ENCODE data around the gene RASSF3.

RASSF3 gene

GRCh38 chr12:64658892-64659481 is 48.7 kb downstream of the RASSF3 start:
- WGBS, 2 experiments (ENCODE audit: insufficient coverage in 2 of 2): 92 to 100% methylated on average over 3 of the region's 3 CpGs
- no peak overlapping the region for H3K4me3 ChIP-seq (ENCODE audit: extremely low read depth, insufficient read depth, low read length, poor library complexity, severe bottlenecking)
- H3K9me3 ChIP-seq (ENCODE audit: control insufficient read depth, low read length): no peaks in the 10 kb centered on the region
- no peaks in the 10 kb centered on the region for H3K4me1 ChIP-seq (ENCODE audit: control insufficient read depth, insufficient read depth, low read length, poor library complexity, severe bottlenecking)
- H3K36me3 ChIP-seq (ENCODE audit: control insufficient read depth, insufficient read depth, low read length): no peaks in the 10 kb centered on the region
- H3K27ac ChIP-seq (ENCODE audit: low read depth, low read length, severe bottlenecking): no peak overlapping the region

GRCh38 chr12:64660237-64661018 is 50.1 kb downstream of the RASSF3 start:
- Histone ChIP-seq H3K36me3 (ENCODE audit: control insufficient read depth, insufficient read depth, low read length) (no peaks in the 10 kb centered on the region), H3K9me3 (ENCODE audit: control insufficient read depth, low read length) (no peaks in the 10 kb centered on the region), H3K4me3 (ENCODE audit: extremely low read depth, insufficient read depth, low read length, poor library complexity, severe bottlenecking) (no peak overlapping the region), H3K27ac (ENCODE audit: low read depth, low read length, severe bottlenecking) (no peak overlapping the region), H3K4me1 (ENCODE audit: control insufficient read depth, insufficient read depth, low read length, poor library complexity, severe bottlenecking) (peaks cover under 1% of the 10 kb centered on the region)
- WGBS, 2 experiments (ENCODE audit: insufficient coverage in 2 of 2): 88 to 100% methylated on average over 1 to 4 of the region's 6 CpGs

GRCh38 chr12:64663015-64663414 is 52.7 kb downstream of the RASSF3 start:
- Histone ChIP-seq H3K27ac (ENCODE audit: low read depth, low read length, severe bottlenecking) (no peak overlapping the region), H3K4me1 (ENCODE audit: control insufficient read depth, insufficient read depth, low read length, poor library complexity, severe bottlenecking) (peaks cover 16% of the 10 kb centered on the region), H3K36me3 (ENCODE audit: control insufficient read depth, insufficient read depth, low read length) (no peaks in the 10 kb centered on the region), H3K4me3 (ENCODE audit: extremely low read depth, insufficient read depth, low read length, poor library complexity, severe bottlenecking) (no peak overlapping the region), H3K9me3 (ENCODE audit: control insufficient read depth, low read length) (no peaks in the 10 kb centered on the region)
- WGBS, 2 experiments (ENCODE audit: insufficient coverage in 2 of 2): 100% methylated on average over 2 of the region's 5 CpGs; no CpG with 5 or more reads in 1 of the 2 experiments

GRCh38 chr12:64665514-64665913 is 55.2 kb downstream of the RASSF3 start:
- Histone ChIP-seq H3K4me3 (ENCODE audit: extremely low read depth, insufficient read depth, low read length, poor library complexity, severe bottlenecking) (no peak overlapping the region), H3K9me3 (ENCODE audit: control insufficient read depth, low read length) (no peaks in the 10 kb centered on the region), H3K4me1 (ENCODE audit: control insufficient read depth, insufficient read depth, low read length, poor library complexity, severe bottlenecking) (peaks cover 34% of the 10 kb centered on the region), H3K36me3 (ENCODE audit: control insufficient read depth, insufficient read depth, low read length) (no peaks in the 10 kb centered on the region), H3K27ac (ENCODE audit: low read depth, low read length, severe bottlenecking) (no peak overlapping the region)
- 80 to 86% methylated on average over 3 of the region's 4 CpGs for WGBS, 2 experiments (ENCODE audit: insufficient coverage in 2 of 2)

GRCh38 chr12:64666054-64666914 is 56.0 kb downstream of the RASSF3 start:
- 94% methylated on average over 2 of the region's 3 CpGs; no CpG with 5 or more reads in 1 of the 2 experiments for WGBS, 2 experiments (ENCODE audit: insufficient coverage in 2 of 2)
- no peak overlapping the region for H3K4me3 ChIP-seq (ENCODE audit: extremely low read depth, insufficient read depth, low read length, poor library complexity, severe bottlenecking)
- H3K27ac ChIP-seq (ENCODE audit: low read depth, low read length, severe bottlenecking): no peak overlapping the region
- no peaks in the 10 kb centered on the region for H3K9me3 ChIP-seq (ENCODE audit: control insufficient read depth, low read length)
- no peaks in the 10 kb centered on the region for H3K36me3 ChIP-seq (ENCODE audit: control insufficient read depth, insufficient read depth, low read length)
- peaks cover 42% of the 10 kb centered on the region for H3K4me1 ChIP-seq (ENCODE audit: control insufficient read depth, insufficient read depth, low read length, poor library complexity, severe bottlenecking)

- Histone ChIP-seq H3K4me3 (ENCODE audit: extremely low read depth, insufficient read depth, low read length, poor library complexity, severe bottlenecking) (no peak overlapping the region), H3K4me1 (ENCODE audit: control insufficient read depth, insufficient read depth, low read length, poor library complexity, severe bottlenecking) (peaks cover 55% of the 10 kb centered on the region), H3K9me3 (ENCODE audit: control insufficient read depth, low read length) (no peaks in the 10 kb centered on the region), H3K27ac (ENCODE audit: low read depth, low read length, severe bottlenecking) (no peak overlapping the region), H3K36me3 (ENCODE audit: control insufficient read depth, insufficient read depth, low read length) (no peaks in the 10 kb centered on the region)
- 92% methylated on average over 2 of the region's 2 CpGs; no CpG with 5 or more reads in 1 of the 2 experiments for WGBS, 2 experiments (ENCODE audit: insufficient coverage in 2 of 2)
These were observed 57.5 kb downstream of the RASSF3 start for GRCh38 chr12:64667793-64668192.

- WGBS, 2 experiments (ENCODE audit: insufficient coverage in 2 of 2): 23 to 31% methylated on average over 5 to 7 of the region's 10 CpGs
- H3K4me3 ChIP-seq (ENCODE audit: extremely low read depth, insufficient read depth, low read length, poor library complexity, severe bottlenecking): no peak overlapping the region
- H3K27ac ChIP-seq (ENCODE audit: low read depth, low read length, severe bottlenecking): peak overlapping the region; percentile 69
- H3K36me3 ChIP-seq (ENCODE audit: control insufficient read depth, insufficient read depth, low read length): no peaks in the 10 kb centered on the region
- H3K9me3 ChIP-seq (ENCODE audit: control insufficient read depth, low read length): no peaks in the 10 kb centered on the region
- peaks cover 71% of the 10 kb centered on the region for H3K4me1 ChIP-seq (ENCODE audit: control insufficient read depth, insufficient read depth, low read length, poor library complexity, severe bottlenecking)
These were observed 59.1 kb downstream of the RASSF3 start for GRCh38 chr12:64669270-64669842.

GRCh38 chr12:64670019-64670418 is 59.7 kb downstream of the RASSF3 start:
- WGBS, 2 experiments (ENCODE audit: insufficient coverage in 2 of 2): 80 to 84% methylated on average over 1 to 4 of the region's 4 CpGs
- Histone ChIP-seq H3K9me3 (ENCODE audit: control insufficient read depth, low read length) (no peaks in the 10 kb centered on the region), H3K36me3 (ENCODE audit: control insufficient read depth, insufficient read depth, low read length) (no peaks in the 10 kb centered on the region), H3K27ac (ENCODE audit: low read depth, low read length, severe bottlenecking) (peak overlapping the region; percentile 69), H3K4me1 (ENCODE audit: control insufficient read depth, insufficient read depth, low read length, poor library complexity, severe bottlenecking) (peaks cover 74% of the 10 kb centered on the region), H3K4me3 (ENCODE audit: extremely low read depth, insufficient read depth, low read length, poor library complexity, severe bottlenecking) (no peak overlapping the region)

- H3K4me1 ChIP-seq (ENCODE audit: control insufficient read depth, insufficient read depth, low read length, poor library complexity, severe bottlenecking): peaks cover 74% of the 10 kb centered on the region
- WGBS, 2 experiments (ENCODE audit: insufficient coverage in 2 of 2): 72% methylated on average over 5 of the region's 8 CpGs; no CpG with 5 or more reads in 1 of the 2 experiments
- no peak overlapping the region for H3K4me3 ChIP-seq (ENCODE audit: extremely low read depth, insufficient read depth, low read length, poor library complexity, severe bottlenecking)
- H3K36me3 ChIP-seq (ENCODE audit: control insufficient read depth, insufficient read depth, low read length): no peaks in the 10 kb centered on the region
- no peaks in the 10 kb centered on the region for H3K9me3 ChIP-seq (ENCODE audit: control insufficient read depth, low read length)
- H3K27ac ChIP-seq (ENCODE audit: low read depth, low read length, severe bottlenecking): peak overlapping the region; percentile 20
These were observed 60.8 kb downstream of the RASSF3 start for GRCh38 chr12:64670919-64671639.

GRCh38 chr12:64671681-64672080 is 61.4 kb downstream of the RASSF3 start:
- Histone ChIP-seq H3K27ac (ENCODE audit: low read depth, low read length, severe bottlenecking) (no peak overlapping the region), H3K9me3 (ENCODE audit: control insufficient read depth, low read length) (no peaks in the 10 kb centered on the region), H3K4me3 (ENCODE audit: extremely low read depth, insufficient read depth, low read length, poor library complexity, severe bottlenecking) (no peak overlapping the region), H3K4me1 (ENCODE audit: control insufficient read depth, insufficient read depth, low read length, poor library complexity, severe bottlenecking) (peaks cover 68% of the 10 kb centered on the region), H3K36me3 (ENCODE audit: control insufficient read depth, insufficient read depth, low read length) (no peaks in the 10 kb centered on the region)
- WGBS, 2 experiments (ENCODE audit: insufficient coverage in 2 of 2): 80% methylated on average over 1 of the region's 4 CpGs; no CpG with 5 or more reads in 1 of the 2 experiments

Data from mesodermal cell (in vitro differentiated cells).